Stimulated activated naive B cell treated with anti-CD40 and anti-IgM and Interleukin-4, amounts not matched to agents 10 μg/mL and 1 μg/mL and 100 μg/mL, for 72 hours (primary cell): ENCODE data around the gene IL1R1.

Source experiments
- ATAC-seq, 2 donors: fragments of 150-1000 bp; cut with Tn5 transposase; replicated peaks; 2 replicates each; pipeline ENCODE4 v1.10.0; 2021; ENCODE audit warnings: moderate library complexity in 1 of 2
- DNase-seq: peaks from one replicate; pipeline ENCODE4 v3.0.0; 2021
- H3K27ac Mint-ChIP-seq: one replicate; pipeline ENCODE4 v1.8.0; 2022; ENCODE audit warnings: mild to moderate bottlenecking, mixed read lengths
- H3K27me3 Mint-ChIP-seq, 2 donors: one replicate each; pipeline ENCODE4 v1.8.0; 2022; ENCODE audit warnings: mixed read lengths in 2 of 2
- H3K36me3 Mint-ChIP-seq, 2 donors: one replicate each; pipeline ENCODE4 v1.8.0; 2022; ENCODE audit warnings: mixed read lengths in 2 of 2, mild to moderate bottlenecking in 1 of 2
- H3K4me1 Mint-ChIP-seq, 2 donors: one replicate each; pipeline ENCODE4 v1.8.0; 2022; ENCODE audit warnings: mixed read lengths in 2 of 2, mild to moderate bottlenecking in 1 of 2
- H3K4me3 Mint-ChIP-seq, 2 donors: one replicate each; pipeline ENCODE4 v1.8.0; 2022; ENCODE audit warnings: mild to moderate bottlenecking in 2 of 2, mixed read lengths in 2 of 2, moderate library complexity in 1 of 2
- H3K9me3 Mint-ChIP-seq, 2 donors: one replicate each; pipeline ENCODE4 v1.8.0; 2022; ENCODE audit warnings: mixed read lengths in 2 of 2, mild to moderate bottlenecking in 1 of 2

Gene IL1R1

GRCh38 chr2:102180687-102180999, 38.1 kb downstream of the IL1R1 start:
- no peak overlapping the region for H3K27ac Mint-ChIP-seq

DNA sequence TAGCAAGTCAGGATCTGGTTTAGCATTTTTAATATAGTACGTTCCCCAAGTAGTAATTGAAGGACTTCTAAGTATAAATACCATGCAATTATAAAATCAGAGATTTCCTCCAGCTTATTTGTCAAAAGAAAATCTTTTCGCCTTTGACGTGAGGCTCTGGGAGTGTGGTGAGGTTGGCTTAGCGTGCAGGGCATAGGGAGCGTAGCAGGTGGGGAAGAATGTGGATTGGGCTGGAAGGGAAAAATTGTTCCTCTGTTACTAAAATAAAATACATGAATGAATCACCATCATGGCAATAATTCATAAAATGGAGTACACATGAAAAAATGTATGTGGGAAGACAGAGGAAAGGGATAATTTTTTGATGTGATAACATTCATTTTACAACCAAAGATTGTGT, 38.8 kb downstream of the IL1R1 start:
- Mint-ChIP-seq H3K9me3 (no peaks in the 10 kb centered on the region), H3K27me3 (peaks cover 33 to 40% of the 10 kb centered on the region in 2 donors), H3K36me3 (no peaks in the 10 kb centered on the region), H3K27ac (no peak overlapping the region), H3K4me3 (no peak overlapping the region), H3K4me1 (peaks cover 0 to 2% of the 10 kb centered on the region in 2 donors)
- no peak for DNase-seq
- no peak for ATAC-seq

More at GRCh38 chr2:102180687-102180999, 38.1 kb downstream of the IL1R1 start:
- H3K9me3 Mint-ChIP-seq = no peaks in the 10 kb centered on the region
- peaks cover 33 to 38% of the 10 kb centered on the region in 2 donors for H3K27me3 Mint-ChIP-seq
- H3K36me3 Mint-ChIP-seq = no peaks in the 10 kb centered on the region
- ATAC-seq (no peak), DNase-seq (no peak)
- no peak overlapping the region for H3K4me3 Mint-ChIP-seq
- H3K4me1 Mint-ChIP-seq = no peaks in the 10 kb centered on the region

GRCh38 chr2:102181919-102182635, 39.5 kb downstream of the IL1R1 start:
- H3K4me1 Mint-ChIP-seq = peaks cover 0 to 6% of the 10 kb centered on the region in 2 donors
- no peaks in the 10 kb centered on the region for H3K9me3 Mint-ChIP-seq
- no peaks in the 10 kb centered on the region for H3K36me3 Mint-ChIP-seq
- no peak overlapping the region for H3K27ac Mint-ChIP-seq
- no peak overlapping the region for H3K4me3 Mint-ChIP-seq
- no peak for DNase-seq
- ATAC-seq = no peak
- peaks cover 39 to 47% of the 10 kb centered on the region in 2 donors for H3K27me3 Mint-ChIP-seq

DNA sequence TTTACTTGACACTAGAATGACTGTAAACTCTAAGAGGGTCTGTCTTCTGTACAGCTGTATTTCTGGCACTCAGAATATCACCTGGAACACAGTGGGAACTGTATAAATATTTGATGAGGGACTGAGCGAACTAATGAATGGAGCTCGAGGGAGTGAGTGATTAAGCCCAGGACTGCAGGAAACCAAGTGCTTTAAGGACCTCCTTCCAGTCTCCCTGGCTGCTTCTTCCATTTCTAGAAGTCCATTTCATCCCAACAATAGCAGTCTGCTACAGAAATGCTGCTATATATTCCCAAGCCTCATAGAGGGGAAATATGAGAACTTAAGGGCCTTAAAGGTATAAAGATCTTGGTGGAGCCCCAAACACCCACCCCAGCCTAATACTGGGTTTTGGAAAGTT, 41.5 kb downstream of the IL1R1 start:
- Mint-ChIP-seq H3K4me3 (no peak overlapping the region), H3K27ac (no peak overlapping the region)

DNA sequence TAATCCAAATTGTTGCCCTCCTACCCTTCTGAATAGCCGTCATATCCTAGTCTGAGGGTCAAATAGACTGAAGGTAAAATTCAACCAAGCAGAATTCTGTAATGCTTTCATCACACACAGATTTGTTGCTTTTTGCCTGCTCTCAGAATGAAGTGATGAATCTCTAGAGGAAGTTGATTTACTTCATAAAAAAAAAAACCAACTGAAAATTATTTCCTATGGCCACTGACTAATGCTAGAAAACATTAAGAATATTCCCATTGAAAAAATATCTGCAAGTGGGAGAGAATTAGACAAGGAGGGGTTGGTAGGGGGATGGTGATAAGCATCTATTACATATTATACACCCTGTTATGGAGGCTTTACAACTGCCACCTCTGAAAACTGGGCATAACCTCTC, 42.0 kb downstream of the IL1R1 start:
- DNase-seq (no peak), ATAC-seq (no peak)
- Mint-ChIP-seq H3K4me1 (peaks cover 4 to 14% of the 10 kb centered on the region in 2 donors), H3K9me3 (peaks cover 3 to 5% of the 10 kb centered on the region in 2 donors), H3K27ac (no peak overlapping the region), H3K27me3 (peaks cover 41 to 56% of the 10 kb centered on the region in 2 donors), H3K36me3 (peaks cover 5 to 6% of the 10 kb centered on the region in 2 donors), H3K4me3 (no peak overlapping the region)

More for the DNA sequence above, 41.5 kb downstream of the IL1R1 start:
- DNase-seq (no peak), ATAC-seq (no peak)
- H3K36me3 Mint-ChIP-seq = peaks cover 5 to 6% of the 10 kb centered on the region in 2 donors
- peaks cover 4 to 14% of the 10 kb centered on the region in 2 donors for H3K4me1 Mint-ChIP-seq
- peaks cover 3 to 5% of the 10 kb centered on the region in 2 donors for H3K9me3 Mint-ChIP-seq
- peaks cover 44 to 56% of the 10 kb centered on the region in 2 donors for H3K27me3 Mint-ChIP-seq

DNA sequence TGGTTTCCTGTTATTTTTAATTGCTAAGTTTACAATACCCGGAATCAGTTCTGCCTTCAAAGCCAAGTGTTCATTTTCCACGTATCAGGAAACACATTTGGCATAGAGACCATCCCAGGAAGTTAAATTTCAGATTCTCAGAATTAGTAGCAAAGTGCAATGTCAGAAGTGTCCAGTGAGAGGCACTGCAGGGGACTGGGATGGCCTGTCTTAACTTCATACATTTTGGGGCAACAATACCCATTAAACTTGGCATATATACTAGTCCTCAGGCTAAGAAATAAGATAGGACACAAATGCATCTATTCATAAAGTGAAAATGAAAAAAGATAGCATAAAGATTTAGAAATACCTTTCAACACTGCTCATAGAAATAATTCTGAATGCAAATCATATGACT, 42.8 kb downstream of the IL1R1 start:
- peaks cover 4 to 14% of the 10 kb centered on the region in 2 donors for H3K4me1 Mint-ChIP-seq
- H3K27ac Mint-ChIP-seq = no peak overlapping the region
- H3K9me3 Mint-ChIP-seq = peaks cover 3 to 5% of the 10 kb centered on the region in 2 donors
- ATAC-seq = no peak
- H3K27me3 Mint-ChIP-seq = peaks cover 43 to 60% of the 10 kb centered on the region in 2 donors
- no peak for DNase-seq
- peaks cover 5 to 6% of the 10 kb centered on the region in 2 donors for H3K36me3 Mint-ChIP-seq
- no peak overlapping the region for H3K4me3 Mint-ChIP-seq

DNA sequence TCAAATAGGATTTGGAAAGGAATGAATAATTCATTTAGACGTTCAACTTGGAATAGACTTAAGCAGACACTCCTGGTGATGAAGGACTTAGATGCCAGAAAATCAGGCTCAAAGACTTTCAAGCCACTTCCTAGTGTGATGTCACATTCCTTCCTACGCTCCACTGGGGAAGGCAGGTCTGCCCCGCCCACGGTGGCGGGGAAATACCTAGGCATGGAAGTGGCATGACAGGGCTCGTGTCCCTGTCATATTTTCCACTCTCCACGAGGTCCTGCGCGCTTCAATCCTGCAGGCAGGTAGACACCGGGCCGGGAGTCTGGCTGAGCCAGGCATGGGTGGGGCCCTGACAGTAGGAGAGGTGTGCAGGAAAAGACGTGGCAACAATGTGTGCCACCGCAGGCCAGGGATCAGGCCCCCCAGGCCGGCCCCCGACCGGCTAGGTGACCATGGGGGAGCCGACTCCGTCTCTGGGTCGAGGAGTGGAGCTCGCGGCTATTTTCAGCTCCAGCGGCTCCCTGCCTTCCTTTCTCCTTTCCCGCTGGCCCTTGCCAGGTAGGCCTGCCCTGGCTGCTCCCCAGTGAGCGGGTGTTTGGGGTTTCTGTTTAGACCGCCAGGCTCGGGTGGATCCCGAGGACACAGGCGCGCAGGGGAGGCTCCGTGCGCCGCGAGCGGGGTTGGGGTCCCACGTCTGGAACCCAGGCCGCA, 44.4 kb downstream of the IL1R1 start, which contains the start of gene IL1RL2:
Gene IL1RL2 (plus strand): TSS at position 233 of the 705 bp plus-strand sequence. CDS start 845 bp downstream, outside the sequence.
- DNase-seq (no peak), ATAC-seq (no peak)
- peaks cover 5 to 6% of the 10 kb centered on the region in 2 donors for H3K36me3 Mint-ChIP-seq
- peaks cover 39 to 55% of the 10 kb centered on the region in 2 donors for H3K27me3 Mint-ChIP-seq
- H3K9me3 Mint-ChIP-seq = peaks cover 3 to 5% of the 10 kb centered on the region in 2 donors
- peaks cover 4 to 14% of the 10 kb centered on the region in 2 donors for H3K4me1 Mint-ChIP-seq
- peak within 1 kb of the TSS; percentile 84 to 92 for H3K4me3 Mint-ChIP-seq
- peak within 1 kb of the TSS; percentile 72 for H3K27ac Mint-ChIP-seq

DNA sequence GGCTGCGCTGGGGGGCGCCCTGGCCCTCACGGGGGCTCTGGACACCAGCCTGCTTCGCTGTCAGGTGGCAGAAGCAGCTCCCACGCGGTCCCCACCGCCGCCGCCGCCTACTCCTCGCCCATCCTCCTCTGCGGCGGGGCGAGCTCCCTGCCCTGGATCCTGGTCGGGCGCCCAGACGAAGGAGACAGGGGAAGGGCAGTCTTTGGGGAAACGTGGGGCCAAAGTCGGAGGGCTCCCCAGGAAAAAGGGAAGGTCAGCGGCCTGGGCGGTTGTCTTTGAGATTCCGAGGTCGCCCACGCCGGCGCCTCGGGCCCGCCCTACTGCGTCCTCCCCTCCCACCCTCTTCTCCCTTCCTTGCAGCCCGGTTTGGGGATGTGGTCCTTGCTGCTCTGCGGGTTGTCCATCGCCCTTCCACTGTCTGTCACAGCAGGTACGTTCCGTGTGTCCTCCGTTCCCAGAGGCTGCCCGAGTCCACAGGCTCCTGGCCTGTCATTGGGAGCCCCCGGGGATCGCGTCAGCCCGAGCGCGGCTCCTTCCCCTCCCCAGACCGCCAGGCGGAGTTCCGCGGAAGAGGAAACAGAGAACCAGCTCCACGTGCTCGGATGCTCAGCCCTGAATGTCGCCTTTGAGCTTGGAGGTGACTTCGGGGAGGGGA, 45.1 kb downstream of the IL1R1 start:
- ATAC-seq (peak; percentile 86 to 89), DNase-seq (peak; percentile 30)
- H3K27me3 Mint-ChIP-seq = peaks cover 38 to 55% of the 10 kb centered on the region in 2 donors
- peaks cover 4 to 14% of the 10 kb centered on the region in 2 donors for H3K4me1 Mint-ChIP-seq
- H3K36me3 Mint-ChIP-seq = peaks cover 5 to 6% of the 10 kb centered on the region in 2 donors
- H3K9me3 Mint-ChIP-seq = peaks cover 3 to 5% of the 10 kb centered on the region in 2 donors
- peak overlapping the region; percentile 72 for H3K27ac Mint-ChIP-seq
- peak overlapping the region; percentile 84 to 92 for H3K4me3 Mint-ChIP-seq

GRCh38 chr2:102190430-102191107, 48.0 kb downstream of the IL1R1 start:
- H3K27ac Mint-ChIP-seq = no peak overlapping the region
- peaks cover 3 to 5% of the 10 kb centered on the region in 2 donors for H3K9me3 Mint-ChIP-seq
- peaks cover 4 to 14% of the 10 kb centered on the region in 2 donors for H3K4me1 Mint-ChIP-seq
- peaks cover 5 to 6% of the 10 kb centered on the region in 2 donors for H3K36me3 Mint-ChIP-seq
- no peak for ATAC-seq
- H3K4me3 Mint-ChIP-seq = no peak overlapping the region
- peaks cover 44 to 49% of the 10 kb centered on the region in 2 donors for H3K27me3 Mint-ChIP-seq
- DNase-seq = no peak

DNA sequence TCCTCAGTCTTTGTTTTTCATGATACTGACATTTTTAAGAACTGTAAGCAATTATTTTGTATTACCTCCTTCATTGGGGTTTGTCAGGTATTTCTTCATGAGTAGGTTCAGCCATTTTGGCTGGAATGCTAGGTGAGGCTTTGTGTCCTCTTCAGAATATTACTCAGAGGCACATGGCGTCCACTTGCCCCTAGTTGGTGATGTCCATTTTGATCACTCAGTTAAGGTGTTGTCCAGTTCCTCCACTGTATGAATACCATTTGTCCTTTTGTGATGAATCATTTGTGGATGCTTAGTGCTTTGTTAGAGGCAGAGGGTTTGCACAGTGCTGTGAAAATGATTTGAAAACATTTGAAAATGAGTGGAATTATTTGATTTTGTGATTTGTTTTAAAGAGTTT, 49.0 kb downstream of the IL1R1 start:
- H3K9me3 Mint-ChIP-seq = peaks cover 3 to 5% of the 10 kb centered on the region in 2 donors
- peaks cover 45 to 49% of the 10 kb centered on the region in 2 donors for H3K27me3 Mint-ChIP-seq
- ATAC-seq (no peak), DNase-seq (no peak)
- peaks cover 4 to 11% of the 10 kb centered on the region in 2 donors for H3K4me1 Mint-ChIP-seq
- H3K27ac Mint-ChIP-seq = no peak overlapping the region
- H3K4me3 Mint-ChIP-seq = no peak overlapping the region
- H3K36me3 Mint-ChIP-seq = peaks cover 5 to 6% of the 10 kb centered on the region in 2 donors

- Mint-ChIP-seq H3K4me1 (peaks cover 0 to 1% of the 10 kb centered on the region in 2 donors), H3K9me3 (peaks cover under 1 to 2% of the 10 kb centered on the region in 2 donors), H3K36me3 (peaks cover 0 to under 1% of the 10 kb centered on the region in 2 donors), H3K27me3 (peaks cover 41 to 44% of the 10 kb centered on the region in 2 donors), H3K4me3 (no peak overlapping the region), H3K27ac (no peak overlapping the region)
- ATAC-seq = no peak
- DNase-seq = no peak
Observed at GRCh38 chr2:102193074-102193473, 50.5 kb downstream of the IL1R1 start.

- Mint-ChIP-seq H3K27me3 (peaks cover 38 to 44% of the 10 kb centered on the region in 2 donors), H3K27ac (no peak overlapping the region)
- ATAC-seq = no peak
Observed at GRCh38 chr2:102194609-102195268, 52.2 kb downstream of the IL1R1 start.

DNA sequence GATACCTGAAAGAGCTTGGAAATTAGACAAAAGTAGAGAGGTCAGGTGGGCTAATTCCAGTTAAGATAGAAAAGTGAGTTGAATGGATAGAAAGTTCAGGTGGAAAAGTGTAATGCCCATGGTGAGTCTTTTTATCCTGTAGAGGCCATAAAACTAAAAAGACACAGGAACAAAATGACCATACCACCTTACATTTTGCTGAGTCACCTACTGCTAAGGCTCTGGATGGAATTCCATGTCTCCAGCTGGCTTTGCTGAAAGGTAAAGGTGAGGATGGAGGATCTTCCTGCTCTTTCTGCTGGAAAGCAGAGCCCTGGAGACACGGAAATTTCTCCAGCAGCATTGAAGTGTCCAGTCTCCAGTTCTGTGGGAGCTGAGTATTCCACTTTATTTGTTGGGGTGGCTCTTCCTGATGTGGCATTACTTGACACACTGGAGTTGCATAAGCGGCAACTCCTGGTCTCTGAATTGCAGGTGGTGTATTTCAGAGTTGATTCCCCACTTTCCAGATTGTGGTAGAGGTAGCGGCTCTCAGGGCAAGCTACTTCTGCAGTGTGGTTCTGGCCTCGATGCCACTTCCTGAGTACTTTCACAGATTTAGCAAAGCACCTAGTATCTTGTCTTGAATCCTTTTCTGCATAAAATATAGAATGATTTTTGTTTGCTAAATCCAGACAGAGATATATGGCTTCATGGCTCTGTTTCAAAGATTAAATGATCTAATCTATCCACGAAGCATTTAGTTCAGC, 55.0 kb downstream of the IL1R1 start:
- peaks cover 33 to 36% of the 10 kb centered on the region in 2 donors for H3K27me3 Mint-ChIP-seq
- ATAC-seq = no peak
- H3K4me3 Mint-ChIP-seq = no peak overlapping the region
- no peaks in the 10 kb centered on the region for H3K36me3 Mint-ChIP-seq
- no peak overlapping the region for H3K27ac Mint-ChIP-seq
- DNase-seq = no peak
- no peaks in the 10 kb centered on the region for H3K4me1 Mint-ChIP-seq
- H3K9me3 Mint-ChIP-seq = no peaks in the 10 kb centered on the region

More at GRCh38 chr2:102194609-102195268, 52.2 kb downstream of the IL1R1 start:
- no peaks in the 10 kb centered on the region for H3K9me3 Mint-ChIP-seq
- no peaks in the 10 kb centered on the region for H3K4me1 Mint-ChIP-seq
- H3K4me3 Mint-ChIP-seq = no peak overlapping the region
- no peaks in the 10 kb centered on the region for H3K36me3 Mint-ChIP-seq
- no peak for DNase-seq
